Testis (tissue), 2 donors: ENCODE results near the gene MSI2.

Experiments used
- POLR2A ChIP-seq: fragments of 450-650 bp; IDR thresholded peaks from one replicate; pipeline ENCODE4 v1.6.1; 2017; ENCODE audit warnings: antibody characterized with exemption, mild to moderate bottlenecking, moderate library complexity
- TF ChIP-seq, protein P1 (sequence below), 3 experiments: fragments of 450-650 bp in 2 of 3; fragments of 200-600 bp in 1 of 3; sonication (generic) in 1 of 3; IDR thresholded peaks; one replicate each; pipeline ENCODE4 v1.5.1; 2016 to 2019; ENCODE audit warnings: antibody characterized with exemption in 3 of 3, mild to moderate bottlenecking in 2 of 3, moderate library complexity in 1 of 3

DNA sequence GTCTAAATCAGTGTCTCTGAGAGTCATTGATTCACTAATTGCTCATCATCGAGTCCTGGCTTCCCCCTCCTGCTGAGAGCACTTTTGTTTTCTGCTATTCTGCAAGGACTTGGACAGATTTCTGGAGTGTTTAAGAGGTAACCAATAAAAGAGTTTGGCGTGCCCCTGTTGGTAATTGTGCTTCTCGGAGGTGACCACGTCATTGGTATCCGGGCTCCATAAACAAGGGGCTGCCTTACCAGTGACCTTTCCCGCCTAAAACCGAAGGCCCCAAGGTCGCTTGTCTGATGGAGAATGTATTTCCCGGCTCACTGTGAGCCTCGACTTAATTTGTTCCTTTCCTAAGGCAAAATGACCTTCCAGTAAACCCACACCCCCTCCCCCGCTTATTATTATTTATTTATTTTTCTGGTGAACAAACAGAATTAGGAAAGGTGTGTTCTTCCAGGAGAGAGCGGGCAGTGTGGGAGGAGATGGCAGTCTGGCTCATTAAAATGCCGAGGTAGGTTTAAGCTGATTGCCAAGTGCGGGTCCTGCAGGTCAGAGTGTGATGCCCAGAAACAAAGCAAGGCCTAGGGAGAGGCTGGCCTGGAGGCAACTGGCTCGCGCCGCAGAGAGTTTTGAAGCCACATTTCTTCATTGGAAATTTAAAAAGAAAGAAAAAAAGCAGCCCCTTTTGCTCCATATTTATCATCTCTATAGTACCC lies 30.2 kb downstream of the MSI2 start:
- TF ChIP-seq, protein P1, sequence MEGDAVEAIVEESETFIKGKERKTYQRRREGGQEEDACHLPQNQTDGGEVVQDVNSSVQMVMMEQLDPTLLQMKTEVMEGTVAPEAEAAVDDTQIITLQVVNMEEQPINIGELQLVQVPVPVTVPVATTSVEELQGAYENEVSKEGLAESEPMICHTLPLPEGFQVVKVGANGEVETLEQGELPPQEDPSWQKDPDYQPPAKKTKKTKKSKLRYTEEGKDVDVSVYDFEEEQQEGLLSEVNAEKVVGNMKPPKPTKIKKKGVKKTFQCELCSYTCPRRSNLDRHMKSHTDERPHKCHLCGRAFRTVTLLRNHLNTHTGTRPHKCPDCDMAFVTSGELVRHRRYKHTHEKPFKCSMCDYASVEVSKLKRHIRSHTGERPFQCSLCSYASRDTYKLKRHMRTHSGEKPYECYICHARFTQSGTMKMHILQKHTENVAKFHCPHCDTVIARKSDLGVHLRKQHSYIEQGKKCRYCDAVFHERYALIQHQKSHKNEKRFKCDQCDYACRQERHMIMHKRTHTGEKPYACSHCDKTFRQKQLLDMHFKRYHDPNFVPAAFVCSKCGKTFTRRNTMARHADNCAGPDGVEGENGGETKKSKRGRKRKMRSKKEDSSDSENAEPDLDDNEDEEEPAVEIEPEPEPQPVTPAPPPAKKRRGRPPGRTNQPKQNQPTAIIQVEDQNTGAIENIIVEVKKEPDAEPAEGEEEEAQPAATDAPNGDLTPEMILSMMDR (IDR thresholded peaks at IDR 0.05), result no peak
- TF ChIP-seq POLR2A, result no peak
